ENCODE data around the gene GPD1L. TPM values are rescaled to one million over a fixed set of nuclear protein-coding genes. Genes with fewer than 3 reads are reported as not detected.
"Not testable (repeated sequence)": the region's sequence is repeated elsewhere in the genome, so short reads cannot be mapped to it uniquely, and the experiment has no call there.

GPD1L gene
- total RNA-seq: 39.9 TPM

GRCh38 chr3:32106132-32106928, at the start of gene GPD1L:
Gene GPD1L (plus strand): TSS chr3:32106620. CDS start chr3:32106712, 92 bp downstream.
- ATAC-seq: peak; percentile 98

- not testable (repeated sequence) for ATAC-seq
Observed at GRCh38 chr3:32058465-32058864, 48.0 kb upstream of the GPD1L start.

GRCh38 chr3:32062950-32063582, 43.4 kb upstream of the GPD1L start:
- ATAC-seq: no peak

GRCh38 chr3:32066686-32067085, 39.7 kb upstream of the GPD1L start:
- no peak for ATAC-seq

- ATAC-seq: not testable (repeated sequence)
Observed at GRCh38 chr3:32074194-32074593, 32.2 kb upstream of the GPD1L start.

- ATAC-seq: no peak
Observed at GRCh38 chr3:32076566-32076965, 29.9 kb upstream of the GPD1L start.

- ATAC-seq: no peak
Observed at GRCh38 chr3:32077260-32078084, 28.9 kb upstream of the GPD1L start.

- ATAC-seq: no peak
Observed at GRCh38 chr3:32078085-32078634, 28.3 kb upstream of the GPD1L start.

GRCh38 chr3:32078864-32079263, 27.6 kb upstream of the GPD1L start:
- ATAC-seq: no peak

GRCh38 chr3:32082721-32083120, 23.7 kb upstream of the GPD1L start:
- no peak for ATAC-seq

GRCh38 chr3:32083702-32084270, 22.6 kb upstream of the GPD1L start:
- no peak for ATAC-seq

GRCh38 chr3:32084870-32085269, 21.6 kb upstream of the GPD1L start:
- ATAC-seq: no peak

GRCh38 chr3:32086464-32086863, 20.0 kb upstream of the GPD1L start:
- ATAC-seq: no peak

- ATAC-seq: no peak
Observed at GRCh38 chr3:32089476-32089875, 16.9 kb upstream of the GPD1L start.

- ATAC-seq: no peak
Observed at GRCh38 chr3:32093204-32093603, 13.2 kb upstream of the GPD1L start.

GRCh38 chr3:32095431-32095830, 11.0 kb upstream of the GPD1L start:
- ATAC-seq: no peak

- no peak for ATAC-seq
Observed at GRCh38 chr3:32097768-32098167, 8.7 kb upstream of the GPD1L start.

GRCh38 chr3:32098528-32098927, 7.9 kb upstream of the GPD1L start:
- ATAC-seq: no peak

GRCh38 chr3:32100465-32100864, 6.0 kb upstream of the GPD1L start:
- ATAC-seq: no peak

- ATAC-seq: no peak
Observed at GRCh38 chr3:32102289-32102688, 4.1 kb upstream of the GPD1L start.

- ATAC-seq: no peak
Observed at GRCh38 chr3:32104492-32104891, 1.9 kb upstream of the GPD1L start.

- ATAC-seq: peak; percentile 81
Observed at GRCh38 chr3:32105291-32106131, 909 bp upstream of the GPD1L start.

Data from esophagus mucosa (tissue), 1 donor.